ENCODE measurements around the gene DDX28.

- no peak for TF ChIP-seq CTCF (conservative IDR thresholded peaks at IDR 0.05; ENCODE audit: low read depth, low read length)
- no peak for TF ChIP-seq EZH2 (IDR thresholded peaks at IDR 0.05; ENCODE audit: borderline replicate concordance, low read depth, low read length, poor library complexity, severe bottlenecking)
Measured at GRCh38 chr16:68041783-68042182, 18.8 kb upstream of the DDX28 start.
